Ovary (tissue), 3 donors: ENCODE results near the gene EIF4E1B.

Source experiments
- EP300 ChIP-seq: sonication (generic); formaldehyde crosslinking; IDR thresholded peaks from one replicate; pipeline ENCODE4 v1.6.1; 2017; ENCODE audit warnings: antibody characterized with exemption
- POLR2A ChIP-seq: fragments of 450-650 bp; IDR thresholded peaks from one replicate; pipeline ENCODE4 v1.6.1; 2017; ENCODE audit warnings: antibody characterized with exemption, mild to moderate bottlenecking, moderate library complexity
- TF ChIP-seq, protein P1 (sequence below), 3 donors: fragments of 450-650 bp in 2 of 3; fragments of 200-600 bp in 1 of 3; IDR thresholded peaks; one replicate each; pipeline versions ENCODE4 v1.5.1 to v1.8.0; 2016 to 2022; ENCODE audit warnings: antibody characterized with exemption in 3 of 3, mild to moderate bottlenecking in 1 of 3
- donor health status: DM: no; HTN: no; CAD: no.

DNA sequence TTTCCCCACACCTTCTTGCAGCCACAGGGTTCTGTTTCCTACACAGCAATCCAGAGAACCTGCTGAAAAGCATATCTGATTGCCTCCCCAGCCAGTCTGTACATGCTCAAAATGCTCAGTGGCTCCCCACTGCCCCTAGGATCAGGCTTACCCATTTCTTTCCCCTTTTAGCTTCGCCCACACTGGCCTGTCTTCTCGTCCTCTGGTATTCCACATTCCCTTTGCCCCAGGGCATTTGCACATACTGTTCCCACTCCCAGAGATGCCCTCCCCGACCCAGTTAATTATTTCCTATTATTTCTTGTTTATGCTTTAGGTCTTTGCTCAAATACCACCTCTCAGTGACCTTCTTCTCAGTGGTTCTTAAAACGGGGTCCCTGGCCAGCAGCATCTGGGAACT, 10.1 kb downstream of the EIF4E1B start:
- TF ChIP-seq, protein P1, sequence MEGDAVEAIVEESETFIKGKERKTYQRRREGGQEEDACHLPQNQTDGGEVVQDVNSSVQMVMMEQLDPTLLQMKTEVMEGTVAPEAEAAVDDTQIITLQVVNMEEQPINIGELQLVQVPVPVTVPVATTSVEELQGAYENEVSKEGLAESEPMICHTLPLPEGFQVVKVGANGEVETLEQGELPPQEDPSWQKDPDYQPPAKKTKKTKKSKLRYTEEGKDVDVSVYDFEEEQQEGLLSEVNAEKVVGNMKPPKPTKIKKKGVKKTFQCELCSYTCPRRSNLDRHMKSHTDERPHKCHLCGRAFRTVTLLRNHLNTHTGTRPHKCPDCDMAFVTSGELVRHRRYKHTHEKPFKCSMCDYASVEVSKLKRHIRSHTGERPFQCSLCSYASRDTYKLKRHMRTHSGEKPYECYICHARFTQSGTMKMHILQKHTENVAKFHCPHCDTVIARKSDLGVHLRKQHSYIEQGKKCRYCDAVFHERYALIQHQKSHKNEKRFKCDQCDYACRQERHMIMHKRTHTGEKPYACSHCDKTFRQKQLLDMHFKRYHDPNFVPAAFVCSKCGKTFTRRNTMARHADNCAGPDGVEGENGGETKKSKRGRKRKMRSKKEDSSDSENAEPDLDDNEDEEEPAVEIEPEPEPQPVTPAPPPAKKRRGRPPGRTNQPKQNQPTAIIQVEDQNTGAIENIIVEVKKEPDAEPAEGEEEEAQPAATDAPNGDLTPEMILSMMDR (IDR thresholded peaks at IDR 0.05): no peak
- no peak for TF ChIP-seq POLR2A
- no peak for TF ChIP-seq EP300
